Prostate gland (tissue), 2 donors: ENCODE data around the gene DYRK4.

Experiments
- CTCF ChIP-seq, 4 experiments: fragments of 200-600 bp in 2 of 4; fragments of 450-650 bp in 2 of 4; sonication (generic) in 2 of 4; IDR thresholded peaks; 1 replicate in 3 of 4; 2 replicates in 1 of 4; pipeline ENCODE4 v1.5.1; 2016 to 2019; ENCODE audit warnings: antibody characterized with exemption in 4 of 4, mild to moderate bottlenecking in 2 of 4, moderate library complexity in 2 of 4
- POLR2AphosphoS5 ChIP-seq: sonication (generic); formaldehyde crosslinking; IDR thresholded peaks from one replicate; pipeline ENCODE4 v1.6.1; 2017; ENCODE audit warnings: antibody characterized with exemption

GRCh38 chr12:4649358-4649661, 87.3 kb downstream of the DYRK4 start:
- TF ChIP-seq CTCF (IDR thresholded peaks at IDR 0.05) (no peak), POLR2AphosphoS5 (no peak)
